H9 (cell line): ENCODE data around the gene CCDC127. TPM values are rescaled to one million over a fixed set of nuclear protein-coding genes. Genes with fewer than 3 reads are reported as not detected.
"Not testable (repeated sequence)": the region's sequence is repeated elsewhere in the genome, so short reads cannot be mapped to it uniquely, and the experiment has no call there.

Source experiments
- DNase-seq: peaks from one replicate; pipeline ENCODE4 v3.0.0-alpha.2; 2017
- H2AFZ ChIP-seq: one replicate; pipeline ENCODE4 v1.6.1; 2013; ENCODE audit warnings: mild to moderate bottlenecking, low read length, control low read depth, moderate library complexity
- H2AK5ac ChIP-seq: 2 replicates; pipeline ENCODE4 v1.6.1; 2013; ENCODE audit warnings: low read length, control low read depth, mixed read lengths; ENCODE audit not compliant: insufficient read length
- H2BK120ac ChIP-seq: one replicate; pipeline ENCODE4 v1.6.1; 2013; ENCODE audit warnings: low read depth, mild to moderate bottlenecking, low read length, control low read depth, inconsistent platforms; ENCODE audit not compliant: poor library complexity, severe bottlenecking
- H2BK12ac ChIP-seq: 2 replicates; pipeline ENCODE4 v1.6.1; 2013; ENCODE audit warnings: low read length, control low read depth, mixed read lengths, low read depth; ENCODE audit not compliant: insufficient read length
- H2BK15ac ChIP-seq: 2 replicates; pipeline ENCODE4 v1.6.1; 2013; ENCODE audit warnings: low read depth, low read length, control low read depth
- H2BK20ac ChIP-seq: one replicate; pipeline ENCODE4 v1.6.1; 2013; ENCODE audit warnings: low read depth, mild to moderate bottlenecking, low read length, control low read depth, inconsistent platforms; ENCODE audit not compliant: poor library complexity, severe bottlenecking
- H2BK5ac ChIP-seq: 2 replicates; pipeline ENCODE4 v1.6.1; 2013; ENCODE audit warnings: low read length, control low read depth, mixed read lengths; ENCODE audit not compliant: insufficient read length
- H3K14ac ChIP-seq: 2 replicates; pipeline ENCODE4 v1.6.1; 2013; ENCODE audit warnings: low read length, control low read depth; ENCODE audit not compliant: insufficient read depth
- H3K18ac ChIP-seq: 2 replicates; pipeline ENCODE4 v1.6.1; 2013; ENCODE audit warnings: low read depth, mild to moderate bottlenecking, mixed read lengths, low read length, control low read depth; ENCODE audit not compliant: insufficient read length
- H3K23ac ChIP-seq: 2 replicates; pipeline ENCODE4 v1.6.1; 2013; ENCODE audit warnings: low read length, control low read depth, mixed read lengths, low read depth; ENCODE audit not compliant: insufficient read length
- H3K23me2 ChIP-seq: 2 replicates; pipeline ENCODE4 v1.6.1; 2013; ENCODE audit warnings: low read depth, mild to moderate bottlenecking, mixed read lengths, low read length, control low read depth; ENCODE audit not compliant: insufficient read length, poor library complexity, severe bottlenecking
- H3K27ac ChIP-seq: 2 replicates; pipeline ENCODE4 v1.5.1; 2013; ENCODE audit warnings: low read length, control low read depth, mixed read lengths, low read depth; ENCODE audit not compliant: insufficient read length
- H3K27me3 ChIP-seq: 2 replicates; pipeline ENCODE4 v1.6.1; 2013; ENCODE audit warnings: low read length, control low read depth, inconsistent platforms; ENCODE audit not compliant: insufficient read depth
- H3K4ac ChIP-seq: 2 replicates; pipeline ENCODE4 v1.6.1; 2013; ENCODE audit warnings: low read depth, mild to moderate bottlenecking, control low read depth, inconsistent platforms, low read length, moderate library complexity
- H3K4me1 ChIP-seq: 2 replicates; pipeline ENCODE4 v1.6.1; 2013; ENCODE audit warnings: low read length, control low read depth, inconsistent platforms; ENCODE audit not compliant: insufficient read depth
- H3K4me2 ChIP-seq: 2 replicates; pipeline ENCODE4 v1.6.1; 2013; ENCODE audit warnings: low read length, control low read depth, mixed read lengths; ENCODE audit not compliant: insufficient read length, insufficient read depth
- H3K56ac ChIP-seq: 2 replicates; pipeline ENCODE4 v1.6.1; 2013; ENCODE audit warnings: low read depth, mild to moderate bottlenecking, mixed read lengths, low read length, control low read depth; ENCODE audit not compliant: insufficient read length
- H3K79me1 ChIP-seq: 2 replicates; pipeline ENCODE4 v1.6.1; 2013; ENCODE audit warnings: low read depth, mild to moderate bottlenecking, moderate library complexity, low read length, control low read depth, inconsistent platforms; ENCODE audit not compliant: insufficient read depth, poor library complexity, severe bottlenecking
- H3K79me2 ChIP-seq: 2 replicates; pipeline ENCODE4 v1.6.1; 2013; ENCODE audit warnings: low read length, control low read depth, inconsistent platforms; ENCODE audit not compliant: insufficient read depth
- H3K9ac ChIP-seq: 2 replicates; pipeline ENCODE4 v1.6.1; 2013; ENCODE audit warnings: low read length, control low read depth, mixed read lengths; ENCODE audit not compliant: insufficient read length; ENCODE audit errors: extremely low read depth
- H3K9me3 ChIP-seq: one replicate; pipeline ENCODE4 v1.6.1; 2013; ENCODE audit warnings: low read depth, low read length, inconsistent platforms; ENCODE audit not compliant: control insufficient read depth
- H3T11ph ChIP-seq: one replicate; pipeline ENCODE4 v1.6.1; 2013; ENCODE audit warnings: mild to moderate bottlenecking, low read length, control low read depth, inconsistent platforms
- H4K20me1 ChIP-seq: one replicate; pipeline ENCODE4 v1.6.1; 2013; ENCODE audit not compliant: control insufficient read depth, insufficient read length, insufficient read depth
- H4K5ac ChIP-seq: 2 replicates; pipeline ENCODE4 v1.6.1; 2013; ENCODE audit warnings: low read depth, mild to moderate bottlenecking, mixed read lengths, low read length, control low read depth; ENCODE audit not compliant: insufficient read length
- H4K8ac ChIP-seq: replicated peaks from 2 replicates; pipeline ENCODE4 v1.6.1; 2013; ENCODE audit warnings: low read length, control low read depth, mixed read lengths, low read depth; ENCODE audit not compliant: insufficient read length
- H4K91ac ChIP-seq: 2 replicates; pipeline ENCODE4 v1.6.1; 2013; ENCODE audit warnings: low read depth, mild to moderate bottlenecking, moderate library complexity, mixed read lengths, low read length, control low read depth; ENCODE audit not compliant: insufficient read length
- H3K27ac Mint-ChIP-seq, 3 experiments: 2 replicates in 2 of 3; 3 replicates in 1 of 3; pipeline ENCODE4 v1.8.0; 2020 to 2021; ENCODE audit warnings: mixed read lengths in 3 of 3, mild to moderate bottlenecking in 1 of 3, moderate library complexity in 1 of 3
- H3K27me3 Mint-ChIP-seq: 2 replicates; pipeline ENCODE4 v1.8.0; 2021; ENCODE audit warnings: low read depth, mild to moderate bottlenecking, moderate library complexity, mixed read lengths
- H3K36me3 Mint-ChIP-seq, 3 experiments: 2 replicates in 2 of 3; 3 replicates in 1 of 3; pipeline ENCODE4 v1.8.0; 2020 to 2021; ENCODE audit warnings: low read depth in 3 of 3, mixed read lengths in 3 of 3; ENCODE audit not compliant: insufficient read depth in 1 of 3
- H3K4me1 Mint-ChIP-seq, 2 experiments: 2 replicates each; pipeline ENCODE4 v1.8.0; 2020; ENCODE audit warnings: mixed read lengths in 2 of 2
- H3K4me3 Mint-ChIP-seq, 2 experiments: 2 replicates in 1 of 2; 3 replicates in 1 of 2; pipeline ENCODE4 v1.8.0; 2020 to 2021; ENCODE audit warnings: mild to moderate bottlenecking in 2 of 2, mixed read lengths in 2 of 2, moderate library complexity in 1 of 2
- H3K9me3 Mint-ChIP-seq, 2 experiments: 2 replicates in 1 of 2; 3 replicates in 1 of 2; pipeline ENCODE4 v1.8.0; 2020; ENCODE audit warnings: mild to moderate bottlenecking in 2 of 2, mixed read lengths in 2 of 2, moderate library complexity in 1 of 2
- WGBS: extraction: QIAGEN DNeasy Blood & Tissue Kit; methylation state at CpG from one replicate; pipeline ENCODE4 v1.1.7; 2013; ENCODE audit warnings: missing lambda C conversion rate, low lambda C conversion rate, mixed read lengths; ENCODE audit not compliant: insufficient read length; ENCODE audit errors: extremely low coverage; 5-methylcytosine and 5-hydroxymethylcytosine counted together
- total RNA-seq: library from RNA; stranded (reverse); gene quantifications from 2 replicates; pipeline ENCODE4 v1.2.1, GENCODE V29; 2021

CCDC127 gene
- total RNA-seq, 1 experiment from 2014 or later = 9.0 TPM

GRCh38 chr5:250396-250795 is 32.4 kb upstream of the CCDC127 start:
- H3K14ac ChIP-seq, DNase-seq, H2BK120ac ChIP-seq, H3K4ac ChIP-seq, H3K27ac Mint-ChIP-seq, H4K5ac ChIP-seq, H3K4me1 Mint-ChIP-seq, H3T11ph ChIP-seq, H3K4me3 Mint-ChIP-seq, H4K91ac ChIP-seq, H3K23me2 ChIP-seq, H2BK12ac ChIP-seq, H4K20me1 ChIP-seq, H4K8ac ChIP-seq, H3K9me3 ChIP-seq, H3K23ac ChIP-seq, H3K9ac ChIP-seq, H3K79me2 ChIP-seq, H3K27me3 Mint-ChIP-seq, H3K27me3 ChIP-seq, H2AFZ ChIP-seq, H3K27ac ChIP-seq, H3K4me2 ChIP-seq, H3K79me1 ChIP-seq, H2BK20ac ChIP-seq, H2BK5ac ChIP-seq, H3K56ac ChIP-seq, H3K4me1 ChIP-seq, H3K18ac ChIP-seq, H2AK5ac ChIP-seq, H2BK15ac ChIP-seq: not testable (repeated sequence)
- peaks cover 9 to 14% of the 10 kb centered on the region in 2 experiments; a peak in 4 of 5 replicates for H3K9me3 Mint-ChIP-seq
- H3K36me3 Mint-ChIP-seq = peaks cover 72 to 83% (median 76%) of the 10 kb centered on the region in 3 experiments
- no CpG with 5 or more reads among the region's 9 CpGs for WGBS

- Mint-ChIP-seq H3K9me3 (peaks cover 29 to 33% of the 10 kb centered on the region in 2 experiments), H3K36me3 (peaks cover 81 to 91% (median 86%) of the 10 kb centered on the region in 3 experiments)
- not testable (repeated sequence) for H4K20me1 ChIP-seq, H3K4ac ChIP-seq, H3K27ac Mint-ChIP-seq, H3K9ac ChIP-seq, H2AFZ ChIP-seq, H2BK120ac ChIP-seq, H3K56ac ChIP-seq, H2BK15ac ChIP-seq, H4K91ac ChIP-seq, H3K79me1 ChIP-seq, H3T11ph ChIP-seq, H2BK20ac ChIP-seq, H3K18ac ChIP-seq, H3K79me2 ChIP-seq, H3K14ac ChIP-seq, H4K5ac ChIP-seq, H3K27me3 Mint-ChIP-seq, H3K4me1 Mint-ChIP-seq, H3K4me3 Mint-ChIP-seq, H3K23ac ChIP-seq, DNase-seq, H3K27ac ChIP-seq, H3K4me1 ChIP-seq, H3K27me3 ChIP-seq, H2BK5ac ChIP-seq, H3K4me2 ChIP-seq, H3K23me2 ChIP-seq, H2AK5ac ChIP-seq, H4K8ac ChIP-seq, H2BK12ac ChIP-seq
- no CpG with 5 or more reads among the region's 5 CpGs for WGBS
- H3K9me3 ChIP-seq = peaks cover 19% of the 10 kb centered on the region
Observed at GRCh38 chr5:245717-246116, 27.8 kb upstream of the CCDC127 start.
